Activated B cell treated with CpG ODN at 0.5 μM for 24 hours (primary cell): ENCODE results near the gene TSPAN11. TPM values are rescaled to one million over a fixed set of nuclear protein-coding genes. Genes with fewer than 3 reads are reported as not detected.

ENCODE experiments used
- ATAC-seq: fragments of 200-7000 bp; cut with Tn5 transposase; one replicate; pipeline ENCODE4 v1.10.0; 2021; ENCODE audit warnings: low read depth, mild to moderate bottlenecking, moderate library complexity
- CTCF ChIA-PET: fragments of 350-600 bp; sonication (Branson Sonifier 250); formaldehyde crosslinking; loops from one replicate; lab custom pipeline; 2021; ENCODE audit warnings: antibody characterized with exemption; lab: Charles Lee
- POLR2A ChIA-PET: fragments of 350-600 bp; sonication (Branson Sonifier 250); formaldehyde crosslinking; loops from one replicate; lab custom pipeline; 2021; ENCODE audit warnings: antibody characterized with exemption; lab: Charles Lee
- DNase-seq: peaks from one replicate; pipeline ENCODE4 v3.0.0; 2022
- H3K27ac Mint-ChIP-seq: one replicate; pipeline ENCODE4 v1.8.0; 2020; ENCODE audit warnings: mixed read lengths
- H3K27me3 Mint-ChIP-seq: one replicate; pipeline ENCODE4 v1.8.0; 2021; ENCODE audit warnings: mixed read lengths
- H3K36me3 Mint-ChIP-seq: one replicate; pipeline ENCODE4 v1.8.0; 2021; ENCODE audit warnings: low read depth, mixed read lengths
- H3K4me1 Mint-ChIP-seq: one replicate; pipeline ENCODE4 v1.8.0; 2021; ENCODE audit warnings: mixed read lengths
- H3K4me3 Mint-ChIP-seq: one replicate; pipeline ENCODE4 v1.8.0; 2020; ENCODE audit warnings: mild to moderate bottlenecking, mixed read lengths
- H3K9me3 Mint-ChIP-seq: one replicate; pipeline ENCODE4 v1.8.0; 2020; ENCODE audit warnings: mixed read lengths
- CTCF ChIP-seq: fragments of 200-600 bp; IDR thresholded peaks from one replicate; pipeline ENCODE4 v1.8.0; 2022; ENCODE audit warnings: antibody characterized with exemption, mild to moderate bottlenecking
- intact Hi-C: fragments of 100-400 bp; cut with micrococcal nuclease; formaldehyde crosslinking; loops from one replicate; pipeline ENCODE4 v1.15.1; 2024
- total RNA-seq: library from RNA; stranded (reverse); gene quantifications from 2 replicates; pipeline ENCODE4 v1.2.3, GENCODE V29; 2022

TSPAN11 gene
- total RNA-seq, 1 donor from 2014 or later = not detected

DNA sequence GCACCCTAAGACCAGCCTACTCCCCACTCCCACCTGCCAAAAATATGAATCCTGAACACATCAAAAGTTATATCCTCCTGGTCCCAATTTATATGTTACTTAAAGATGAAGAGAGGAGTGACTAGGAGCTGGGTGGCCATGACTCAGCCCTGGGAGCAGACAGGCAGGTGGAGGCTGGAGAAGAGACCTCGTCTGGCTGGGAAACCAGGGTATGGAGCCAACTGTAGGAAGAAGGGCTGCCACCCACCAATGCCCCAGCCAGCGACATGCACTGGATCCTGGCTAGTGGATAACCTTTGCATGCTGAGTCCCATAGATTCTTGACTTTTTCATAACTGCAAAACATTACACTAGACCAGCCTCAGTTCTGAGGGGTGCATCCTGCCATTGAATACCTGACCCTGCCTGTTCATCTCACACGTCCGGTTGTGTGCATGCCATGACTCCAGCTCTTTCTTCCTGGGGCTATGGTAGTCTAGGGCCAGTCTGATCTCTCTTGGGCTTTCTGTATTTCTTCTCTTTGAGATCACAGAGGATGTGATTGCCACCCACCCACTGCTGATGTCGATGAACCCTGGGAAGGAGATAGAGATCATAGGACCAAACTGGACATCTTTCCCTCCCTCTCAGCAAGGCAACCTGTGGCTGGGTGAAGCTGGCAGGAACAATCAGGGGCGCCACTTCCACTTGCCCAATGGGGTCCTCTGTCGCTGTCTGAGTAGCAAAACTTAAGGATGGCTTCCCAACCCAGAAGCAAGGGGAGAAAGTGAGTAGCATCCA, 77.5 kb downstream of the TSPAN11 start:
- Mint-ChIP-seq H3K4me3 (no peak overlapping the region), H3K36me3 (no peaks in the 10 kb centered on the region), H3K27ac (no peak overlapping the region), H3K9me3 (no peaks in the 10 kb centered on the region), H3K27me3 (no peaks in the 10 kb centered on the region), H3K4me1 (no peaks in the 10 kb centered on the region)
- ChIA-PET CTCF (no interaction called here), POLR2A (no interaction called here)
- TF ChIP-seq CTCF = no peak
- ATAC-seq = no peak
- DNase-seq = no peak
- intact Hi-C loops = no loop called here

- H3K9me3 Mint-ChIP-seq = no peaks in the 10 kb centered on the region
- TF ChIP-seq CTCF = no peak
- ChIA-PET CTCF (no interaction called here), POLR2A (no interaction called here)
- no peaks in the 10 kb centered on the region for H3K27me3 Mint-ChIP-seq
- H3K4me3 Mint-ChIP-seq = no peak overlapping the region
- intact Hi-C loops = no loop called here
- ATAC-seq (no peak), DNase-seq (no peak)
- H3K4me1 Mint-ChIP-seq = no peaks in the 10 kb centered on the region
- no peak overlapping the region for H3K27ac Mint-ChIP-seq
- no peaks in the 10 kb centered on the region for H3K36me3 Mint-ChIP-seq
Observed at GRCh38 chr12:31004666-31005065, 78.1 kb downstream of the TSPAN11 start.

GRCh38 chr12:31005256-31005943, 78.9 kb downstream of the TSPAN11 start:
- CTCF ChIA-PET = no interaction called here
- H3K4me3 Mint-ChIP-seq = no peak overlapping the region
- H3K27me3 Mint-ChIP-seq = no peaks in the 10 kb centered on the region
- no peaks in the 10 kb centered on the region for H3K9me3 Mint-ChIP-seq
- no peak for TF ChIP-seq CTCF
- H3K4me1 Mint-ChIP-seq = no peaks in the 10 kb centered on the region
- no peak overlapping the region for H3K27ac Mint-ChIP-seq
- no peak for DNase-seq
- no peak for ATAC-seq
- H3K36me3 Mint-ChIP-seq = no peaks in the 10 kb centered on the region
- intact Hi-C loops = no loop called here
- POLR2A ChIA-PET = no interaction called here

- Mint-ChIP-seq H3K27me3 (no peaks in the 10 kb centered on the region), H3K27ac (no peak overlapping the region), H3K4me3 (no peak overlapping the region), H3K36me3 (no peaks in the 10 kb centered on the region), H3K4me1 (no peaks in the 10 kb centered on the region), H3K9me3 (no peaks in the 10 kb centered on the region)
- no peak for ATAC-seq
- no peak for DNase-seq
- ChIA-PET CTCF (no interaction called here), POLR2A (no interaction called here)
- no peak for TF ChIP-seq CTCF
- intact Hi-C loops = no loop called here
Observed at GRCh38 chr12:31005944-31006361, 79.4 kb downstream of the TSPAN11 start.

GRCh38 chr12:31006416-31007152, 80.0 kb downstream of the TSPAN11 start:
- Mint-ChIP-seq H3K27ac (no peak overlapping the region), H3K27me3 (no peaks in the 10 kb centered on the region), H3K9me3 (no peaks in the 10 kb centered on the region), H3K36me3 (no peaks in the 10 kb centered on the region), H3K4me1 (no peaks in the 10 kb centered on the region), H3K4me3 (no peak overlapping the region)
- no peak for TF ChIP-seq CTCF
- intact Hi-C loops = no loop called here
- ATAC-seq (no peak), DNase-seq (no peak)
- CTCF ChIA-PET = no interaction called here
- POLR2A ChIA-PET = no interaction called here
